Heart left ventricle (tissue), 13 donors: Measurements from ENCODE around the gene CC2D2A.

Experiments used
- POLR2A ChIP-seq, 2 donors: fragments of 450-650 bp; IDR thresholded peaks; one replicate each; pipeline ENCODE4 v1.6.1; 2017; ENCODE audit warnings: antibody characterized with exemption in 2 of 2, mild to moderate bottlenecking in 2 of 2, moderate library complexity in 2 of 2
- TF ChIP-seq, protein P1 (sequence below), 12 donors: fragments of 200-600 bp; sonication (generic) in 4 of 12; IDR thresholded peaks; one replicate each; pipeline versions ENCODE4 v1.5.0 to v1.8.0; 2018 to 2022; ENCODE audit warnings: antibody characterized with exemption in 12 of 12, mild to moderate bottlenecking in 5 of 12
- donor health status: ischemic (EF 13 %, LVEDD 7.1; RV severe dilation, severe dysfunction).
- donor health status: DM: no; HTN: yes; CAD: no.
- donor health status: DM: no; HTN: no; CAD: no.
- donor health status: ischemic (EF 25% LVEDD 6.9; RV normal size, moderate dysfunction).
- donor health status: ischemic (EF 25% LVEDD 5.7; RV mildly dilated, moderate dysfunction).
- donor health status: ischemic (EF 35%, LVEDD 5.7; RV mildly dilated, moderate dysfunction).
- donor health status: nonischemic (EF 11% LVEDD 7.7; RV severe dilation, severe dysfunction).
- donor health status: DM: yes; HTN: yes; CAD: no.
- donor health status: PGD.
- donor health status: ischemic (EF 29% LVEDD 5.4; RV normal size, mild dysfunction).
- donor health status: nonischemic (EF 23%, LVEDD 6.1; RV moderate dilation, normal function).

DNA sequence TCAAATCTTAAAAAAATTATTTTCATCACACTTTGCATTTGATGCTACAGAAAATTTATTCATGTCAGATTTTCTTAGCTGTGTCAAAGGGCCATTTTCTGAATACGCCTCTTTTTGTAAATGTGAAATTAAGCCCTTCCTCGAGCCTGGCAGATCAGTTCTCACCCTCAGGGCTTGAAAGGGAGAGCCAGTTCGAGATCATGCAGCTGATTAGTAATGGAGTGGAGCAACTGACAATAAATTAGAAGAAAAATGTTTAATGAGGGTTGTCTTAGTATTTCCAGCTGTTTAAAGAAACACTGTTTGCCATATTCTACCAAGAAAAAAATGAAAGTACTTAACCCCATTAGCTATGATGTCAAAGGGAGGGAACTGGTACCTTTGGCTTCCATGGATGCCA, 28.7 kb downstream of the CC2D2A start:
- TF ChIP-seq, protein P1, sequence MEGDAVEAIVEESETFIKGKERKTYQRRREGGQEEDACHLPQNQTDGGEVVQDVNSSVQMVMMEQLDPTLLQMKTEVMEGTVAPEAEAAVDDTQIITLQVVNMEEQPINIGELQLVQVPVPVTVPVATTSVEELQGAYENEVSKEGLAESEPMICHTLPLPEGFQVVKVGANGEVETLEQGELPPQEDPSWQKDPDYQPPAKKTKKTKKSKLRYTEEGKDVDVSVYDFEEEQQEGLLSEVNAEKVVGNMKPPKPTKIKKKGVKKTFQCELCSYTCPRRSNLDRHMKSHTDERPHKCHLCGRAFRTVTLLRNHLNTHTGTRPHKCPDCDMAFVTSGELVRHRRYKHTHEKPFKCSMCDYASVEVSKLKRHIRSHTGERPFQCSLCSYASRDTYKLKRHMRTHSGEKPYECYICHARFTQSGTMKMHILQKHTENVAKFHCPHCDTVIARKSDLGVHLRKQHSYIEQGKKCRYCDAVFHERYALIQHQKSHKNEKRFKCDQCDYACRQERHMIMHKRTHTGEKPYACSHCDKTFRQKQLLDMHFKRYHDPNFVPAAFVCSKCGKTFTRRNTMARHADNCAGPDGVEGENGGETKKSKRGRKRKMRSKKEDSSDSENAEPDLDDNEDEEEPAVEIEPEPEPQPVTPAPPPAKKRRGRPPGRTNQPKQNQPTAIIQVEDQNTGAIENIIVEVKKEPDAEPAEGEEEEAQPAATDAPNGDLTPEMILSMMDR (IDR thresholded peaks at IDR 0.05): no peak
- TF ChIP-seq POLR2A (IDR thresholded peaks at IDR 0.05): no peak
